ACHN (cell line): Measurements from ENCODE around the gene ZSCAN26.

Experiments
- DNase-seq: peaks from one replicate; pipeline ENCODE4 v3.0.0-alpha.2; 2015
- in situ Hi-C: cut with HindIII; loops from 2 replicates; pipeline ENCODE4 v1.10.0; 2017; ENCODE audit warnings: low sequenced_read_pairs, low pct_ligation_motif_present, low pct_unique_long_range_greater_than_20kb

ZSCAN26 gene

GRCh38 chr6:28266962-28267694 is at the start of gene ZSCAN26:
ZSCAN26 (plus strand) TSS chr6:28267143; CDS start chr6:28271920, 4,777 bp downstream.
- in situ Hi-C loops = no loop called here

GRCh38 chr6:28217890-28218289 is 49.1 kb upstream of the ZSCAN26 start:
- in situ Hi-C loops = no loop called here
- no peak for DNase-seq

More at GRCh38 chr6:28266962-28267694, at the start of gene ZSCAN26:
- peak; percentile 83 for DNase-seq

- peak; percentile 52 for DNase-seq
- in situ Hi-C loops = no loop called here
These were observed 48.4 kb upstream of the ZSCAN26 start for GRCh38 chr6:28218312-28219248.

- in situ Hi-C loops = no loop called here
- no peak for DNase-seq
These were observed 46.4 kb upstream of the ZSCAN26 start for GRCh38 chr6:28220257-28221133.

- in situ Hi-C loops = no loop called here
- no peak for DNase-seq
These were observed 42.5 kb upstream of the ZSCAN26 start for GRCh38 chr6:28224131-28225055.

GRCh38 chr6:28225056-28225834 is 41.7 kb upstream of the ZSCAN26 start, which contains the start of gene ZSCAN9:
ZSCAN9 (plus strand) TSS chr6:28225275; CDS start chr6:28227085, 1,810 bp downstream.
- in situ Hi-C loops = no loop called here
- DNase-seq = peak; percentile 84

- no peak for DNase-seq
- in situ Hi-C loops = no loop called here
These were observed 40.5 kb upstream of the ZSCAN26 start for GRCh38 chr6:28226460-28226859.

- in situ Hi-C loops = no loop called here
- DNase-seq = no peak
These were observed 34.2 kb upstream of the ZSCAN26 start for GRCh38 chr6:28232785-28233184.

- no peak for DNase-seq
These were observed 31.0 kb upstream of the ZSCAN26 start for GRCh38 chr6:28235912-28236452.

GRCh38 chr6:28239636-28240035 is 27.3 kb upstream of the ZSCAN26 start:
- no peak for DNase-seq
- in situ Hi-C loops = no loop called here

More at GRCh38 chr6:28235912-28236452, 31.0 kb upstream of the ZSCAN26 start:
- in situ Hi-C loops = no loop called here

- DNase-seq = no peak
- in situ Hi-C loops = no loop called here
These were observed 26.5 kb upstream of the ZSCAN26 start for GRCh38 chr6:28240471-28240870.

GRCh38 chr6:28243946-28244345 is 23.0 kb upstream of the ZSCAN26 start:
- DNase-seq = no peak
- in situ Hi-C loops = no loop called here

- no peak for DNase-seq
- in situ Hi-C loops = no loop called here
These were observed 21.6 kb upstream of the ZSCAN26 start for GRCh38 chr6:28245206-28245941.

- in situ Hi-C loops = no loop called here
- no peak for DNase-seq
These were observed 18.0 kb upstream of the ZSCAN26 start for GRCh38 chr6:28248916-28249315.

- in situ Hi-C loops = no loop called here
These were observed 16.2 kb upstream of the ZSCAN26 start for GRCh38 chr6:28250747-28251146.

GRCh38 chr6:28251661-28252008 is 15.3 kb upstream of the ZSCAN26 start:
- in situ Hi-C loops = no loop called here
- DNase-seq = peak; percentile 15

More at GRCh38 chr6:28250747-28251146, 16.2 kb upstream of the ZSCAN26 start:
- no peak for DNase-seq
